Right atrium auricular region (tissue), 2 donors: ENCODE data around the gene PAX8. TPM values are rescaled to one million over a fixed set of nuclear protein-coding genes. Genes with fewer than 3 reads are reported as not detected.

Experiments
- DNase-seq: peaks from one replicate; pipeline ENCODE4 v3.0.0-alpha.2; 2019; ENCODE audit warnings: low spot score
- H3K27ac ChIP-seq, 2 donors: fragments of 200-600 bp; sonication (generic); 1 replicate in 1 of 2; 2 replicates in 1 of 2; pipeline ENCODE4 v1.5.1; 2016 to 2019
- H3K27me3 ChIP-seq, 2 donors: fragments of 200-600 bp; sonication (generic); one replicate each; pipeline versions ENCODE4 v1.5.1 to v1.6.0; 2017 to 2019
- H3K36me3 ChIP-seq: fragments of 200-600 bp; sonication (generic); one replicate; pipeline ENCODE4 v1.5.1; 2016
- H3K4me1 ChIP-seq, 2 donors: fragments of 200-600 bp; sonication (generic); one replicate each; pipeline versions ENCODE4 v1.5.1 to v1.6.0; 2017 to 2019
- H3K4me3 ChIP-seq, 2 donors: fragments of 200-600 bp; sonication (generic); 1 replicate in 1 of 2; 2 replicates in 1 of 2; pipeline ENCODE4 v1.5.1; 2017 to 2019; ENCODE audit warnings: mild to moderate bottlenecking in 1 of 2, moderate library complexity in 1 of 2
- H3K9me3 ChIP-seq, 2 donors: fragments of 200-600 bp; sonication (generic); one replicate each; pipeline ENCODE4 v1.5.1; 2019
- CTCF ChIP-seq, 2 donors: fragments of 200-600 bp; sonication (generic); IDR thresholded peaks; one replicate each; pipeline ENCODE4 v1.5.1; 2019; ENCODE audit warnings: antibody characterized with exemption in 2 of 2
- total RNA-seq, 2 donors: library from RNA; depleted of rRNA; stranded (reverse); fragments of >200 nt; gene quantifications; one replicate each; pipeline ENCODE4 v1.1.0, GENCODE V29; 2016

The PAX8 gene
- total RNA-seq, 2 donors from 2014 or later: 0.37 to 1.2 TPM

DNA sequence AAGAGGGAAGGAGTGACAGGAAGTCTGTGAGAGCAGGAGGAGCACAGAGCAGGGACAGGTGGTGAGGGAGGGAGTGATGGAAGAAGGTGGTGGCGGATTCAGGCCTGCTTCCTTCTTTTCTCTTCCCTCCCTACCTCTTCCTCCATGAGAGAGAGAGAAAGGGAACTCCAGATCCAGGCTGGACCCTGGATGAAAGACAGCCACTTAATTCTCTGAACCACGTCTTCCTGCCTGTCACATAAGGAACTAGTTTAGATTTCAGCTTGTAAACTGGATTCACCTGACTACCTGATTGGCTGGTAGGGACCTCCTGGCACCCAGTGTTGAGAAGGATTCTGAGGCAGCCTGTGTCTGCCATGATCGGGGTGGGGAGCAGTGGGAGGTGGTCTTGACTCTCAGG is 48.9 kb downstream of the PAX8 start:
- Histone ChIP-seq H3K9me3 (no peaks in the 10 kb centered on the region), H3K27me3 (no peaks in the 10 kb centered on the region), H3K27ac (no peak overlapping the region), H3K4me3 (no peak overlapping the region), H3K36me3 (no peaks in the 10 kb centered on the region), H3K4me1 (peaks cover 0 to 27% of the 10 kb centered on the region in 2 donors)
- no peak for TF ChIP-seq CTCF (IDR thresholded peaks at IDR 0.05)
- no peak for DNase-seq

- no peaks in the 10 kb centered on the region for H3K9me3 ChIP-seq
- no peaks in the 10 kb centered on the region for H3K36me3 ChIP-seq
- H3K4me1 ChIP-seq: peaks cover 0 to 27% of the 10 kb centered on the region in 2 donors
- no peak overlapping the region for H3K27ac ChIP-seq
- TF ChIP-seq CTCF (IDR thresholded peaks at IDR 0.05): no peak
- no peak overlapping the region for H3K4me3 ChIP-seq
- no peak for DNase-seq
- no peaks in the 10 kb centered on the region for H3K27me3 ChIP-seq
These were observed 49.6 kb downstream of the PAX8 start for GRCh38 chr2:113228991-113229716.

DNA sequence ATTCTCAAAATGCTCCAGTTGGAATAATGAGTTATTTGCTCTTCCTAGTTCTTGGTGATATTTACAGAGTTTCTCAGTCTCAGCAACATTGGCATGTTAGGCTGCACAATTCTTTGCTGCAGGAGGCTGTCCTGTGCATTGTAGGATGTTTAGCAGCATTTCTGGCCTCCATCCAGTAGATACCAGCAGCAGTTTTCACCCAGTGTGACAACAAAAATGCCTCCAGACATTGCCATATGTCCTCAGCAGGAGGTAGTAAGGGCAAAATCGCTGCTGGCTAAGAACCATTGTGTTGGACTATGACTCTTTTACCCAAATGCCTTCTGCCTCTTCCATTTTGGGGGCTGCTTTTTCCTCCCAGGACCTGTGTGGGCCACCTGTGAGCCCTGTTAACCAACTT is 50.4 kb downstream of the PAX8 start:
- H3K4me3 ChIP-seq: no peak overlapping the region
- no peak overlapping the region for H3K27ac ChIP-seq
- H3K27me3 ChIP-seq: no peaks in the 10 kb centered on the region
- no peaks in the 10 kb centered on the region for H3K36me3 ChIP-seq
- no peaks in the 10 kb centered on the region for H3K9me3 ChIP-seq
- H3K4me1 ChIP-seq: peaks cover 0 to 21% of the 10 kb centered on the region in 2 donors
- DNase-seq: no peak
- no peak for TF ChIP-seq CTCF (IDR thresholded peaks at IDR 0.05)

- DNase-seq: no peak
- TF ChIP-seq CTCF (IDR thresholded peaks at IDR 0.05): no peak
- no peaks in the 10 kb centered on the region for H3K27me3 ChIP-seq
These were observed 51.0 kb downstream of the PAX8 start for GRCh38 chr2:113227698-113228097.

GRCh38 chr2:113227290-113227689 is 51.4 kb downstream of the PAX8 start:
- H3K4me3 ChIP-seq: no peak overlapping the region
- no peak overlapping the region for H3K27ac ChIP-seq
- H3K4me1 ChIP-seq: peaks cover 0 to 16% of the 10 kb centered on the region in 2 donors
- DNase-seq: no peak
- no peaks in the 10 kb centered on the region for H3K9me3 ChIP-seq
- no peaks in the 10 kb centered on the region for H3K27me3 ChIP-seq
- no peak for TF ChIP-seq CTCF (IDR thresholded peaks at IDR 0.05)
- H3K36me3 ChIP-seq: no peaks in the 10 kb centered on the region

More at GRCh38 chr2:113227698-113228097, 51.0 kb downstream of the PAX8 start:
- Histone ChIP-seq H3K4me3 (no peak overlapping the region), H3K27ac (no peak overlapping the region), H3K4me1 (peaks cover 0 to 20% of the 10 kb centered on the region in 2 donors), H3K9me3 (no peaks in the 10 kb centered on the region), H3K36me3 (no peaks in the 10 kb centered on the region)

- Histone ChIP-seq H3K27me3 (no peaks in the 10 kb centered on the region), H3K27ac (no peak overlapping the region), H3K9me3 (no peaks in the 10 kb centered on the region), H3K36me3 (no peaks in the 10 kb centered on the region), H3K4me1 (peaks cover 0 to 11% of the 10 kb centered on the region in 2 donors), H3K4me3 (no peak overlapping the region)
- no peak for TF ChIP-seq CTCF (IDR thresholded peaks at IDR 0.05)
- DNase-seq: no peak
These were observed 52.3 kb downstream of the PAX8 start for GRCh38 chr2:113226462-113226861.
